HG03159 (cell line): ENCODE results near the gene MYCN.

Source experiments
- ATAC-seq: cut with Tn5 transposase; IDR thresholded peaks from one replicate; pipeline ENCODE4 v1.9.1; 2021; ENCODE audit warnings: mild to moderate bottlenecking, moderate library complexity; ENCODE audit not compliant: unreplicated experiment

MYCN gene

GRCh38 chr2:15992457-15993231 is 52.3 kb downstream of the MYCN start:
- ATAC-seq: no peak

- no peak for ATAC-seq
These were observed 52.9 kb downstream of the MYCN start for GRCh38 chr2:15993232-15993610.

GRCh38 chr2:15993666-15994065 is 53.3 kb downstream of the MYCN start:
- no peak for ATAC-seq

GRCh38 chr2:15995603-15996002 is 55.3 kb downstream of the MYCN start:
- ATAC-seq: no peak
